PC-9 (cell line): ENCODE measurements around the gene PPM1K.

Source experiments
- EZH2 ChIP-seq: fragments of 200-600 bp; sonication (generic); IDR thresholded peaks from 2 replicates; pipeline ENCODE4 v1.8.0; 2017; ENCODE audit warnings: antibody characterized with exemption, low read depth
- TF ChIP-seq, protein P1 (sequence below): fragments of 200-600 bp; sonication (generic); conservative IDR thresholded peaks from 2 replicates; pipeline ENCODE4 v1.6.1; 2017; ENCODE audit warnings: mixed run types, antibody characterized with exemption, mild to moderate bottlenecking, moderate library complexity

DNA sequence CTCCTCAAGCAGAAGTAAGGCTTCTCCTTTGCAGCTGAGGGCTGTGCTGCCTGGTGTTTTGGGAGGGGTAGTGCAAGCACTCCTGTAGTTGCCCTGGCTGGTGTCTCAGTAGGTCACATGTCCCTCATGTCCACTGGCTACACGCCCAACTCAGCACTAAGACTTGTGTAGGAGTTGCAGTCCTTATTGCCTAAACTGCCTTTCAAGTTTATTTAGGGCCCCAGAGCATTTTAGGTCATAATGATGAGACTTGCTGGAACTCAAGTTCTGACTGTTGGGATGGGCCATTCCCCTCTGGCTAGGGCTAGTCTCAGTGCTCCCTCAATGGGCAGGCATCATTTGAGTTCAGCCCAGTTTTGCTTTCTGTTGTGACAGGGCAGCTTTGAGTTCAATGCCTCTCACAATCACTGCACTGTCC lies 44.1 kb downstream of the PPM1K start:
- TF ChIP-seq, protein P1, sequence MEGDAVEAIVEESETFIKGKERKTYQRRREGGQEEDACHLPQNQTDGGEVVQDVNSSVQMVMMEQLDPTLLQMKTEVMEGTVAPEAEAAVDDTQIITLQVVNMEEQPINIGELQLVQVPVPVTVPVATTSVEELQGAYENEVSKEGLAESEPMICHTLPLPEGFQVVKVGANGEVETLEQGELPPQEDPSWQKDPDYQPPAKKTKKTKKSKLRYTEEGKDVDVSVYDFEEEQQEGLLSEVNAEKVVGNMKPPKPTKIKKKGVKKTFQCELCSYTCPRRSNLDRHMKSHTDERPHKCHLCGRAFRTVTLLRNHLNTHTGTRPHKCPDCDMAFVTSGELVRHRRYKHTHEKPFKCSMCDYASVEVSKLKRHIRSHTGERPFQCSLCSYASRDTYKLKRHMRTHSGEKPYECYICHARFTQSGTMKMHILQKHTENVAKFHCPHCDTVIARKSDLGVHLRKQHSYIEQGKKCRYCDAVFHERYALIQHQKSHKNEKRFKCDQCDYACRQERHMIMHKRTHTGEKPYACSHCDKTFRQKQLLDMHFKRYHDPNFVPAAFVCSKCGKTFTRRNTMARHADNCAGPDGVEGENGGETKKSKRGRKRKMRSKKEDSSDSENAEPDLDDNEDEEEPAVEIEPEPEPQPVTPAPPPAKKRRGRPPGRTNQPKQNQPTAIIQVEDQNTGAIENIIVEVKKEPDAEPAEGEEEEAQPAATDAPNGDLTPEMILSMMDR = no peak
- TF ChIP-seq EZH2 = no peak
